Kidney capillary endothelial cell (primary cell): ENCODE results near the gene UBE2N.

Experiments used
- DNase-seq: peaks from one replicate; pipeline ENCODE4 v3.0.0-alpha.2; 2018; ENCODE audit warnings: low spot score

UBE2N gene

GRCh38 chr12:93379981-93380361 is 61.8 kb downstream of the UBE2N start:
- DNase-seq: no peak

GRCh38 chr12:93379326-93379980 is 62.3 kb downstream of the UBE2N start:
- peak; percentile 28 for DNase-seq

DNA sequence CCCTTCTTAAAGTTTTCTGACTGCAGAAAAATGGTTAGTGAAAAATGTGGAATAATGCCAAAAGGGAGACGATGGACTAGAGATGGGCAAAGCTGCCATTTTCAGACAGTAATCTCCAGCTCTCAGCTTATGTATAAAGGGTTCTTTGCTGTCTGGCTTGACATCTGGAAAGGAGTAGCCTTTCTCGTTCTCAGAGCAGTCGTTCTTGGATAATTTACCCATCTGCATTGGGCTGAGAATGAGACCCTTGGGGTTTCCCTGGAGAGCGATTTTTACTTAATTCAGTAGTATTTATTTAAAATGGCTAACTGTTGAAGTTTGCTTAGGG is 62.8 kb downstream of the UBE2N start:
- DNase-seq: no peak

DNA sequence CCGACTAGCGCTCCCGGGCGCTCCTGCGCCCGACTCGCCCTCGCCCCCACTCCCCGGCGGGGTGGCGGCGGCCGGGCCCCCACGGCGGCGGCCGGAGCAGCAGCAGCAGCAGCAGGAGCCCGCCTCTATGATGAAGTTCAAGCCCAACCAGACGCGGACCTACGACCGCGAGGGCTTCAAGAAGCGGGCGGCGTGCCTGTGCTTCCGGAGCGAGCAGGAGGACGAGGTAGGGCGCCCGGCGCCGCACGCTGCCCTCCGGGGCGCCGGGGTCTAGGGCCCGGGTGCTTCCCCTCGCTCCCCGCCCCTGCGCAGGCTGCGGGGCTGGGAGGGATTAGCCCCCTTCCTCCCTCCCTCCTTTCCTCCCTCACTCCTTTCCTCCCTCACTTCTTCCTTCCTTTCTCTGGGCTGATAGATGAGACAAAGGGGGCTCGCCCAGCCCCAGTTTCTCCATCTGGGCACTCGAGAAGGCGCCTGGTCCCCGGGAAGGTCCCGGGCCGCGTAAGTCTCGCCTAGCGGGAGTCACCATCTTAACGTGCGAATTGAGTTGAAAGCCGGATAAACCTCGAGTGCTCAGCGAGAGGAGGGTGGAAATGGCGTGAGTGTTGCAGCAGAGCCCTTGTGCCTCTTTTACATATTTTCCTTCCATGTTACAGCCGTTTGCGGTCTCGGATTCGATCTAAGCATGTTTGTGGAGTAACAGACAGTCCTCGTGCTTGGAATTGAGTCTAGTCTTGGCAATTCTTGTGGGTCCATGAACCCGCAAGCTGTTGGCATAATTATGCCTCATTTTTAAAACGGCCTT is 63.4 kb downstream of the UBE2N start:
- DNase-seq: peak; percentile 61

- DNase-seq: peak; percentile 92
Measured at GRCh38 chr12:93377252-93378195, 64.2 kb downstream of the UBE2N start, which contains the start of gene NUDT4. TSS of gene NUDT4 (plus strand) at chr12:93377925. CDS start at chr12:93378323, 398 bp downstream.

DNA sequence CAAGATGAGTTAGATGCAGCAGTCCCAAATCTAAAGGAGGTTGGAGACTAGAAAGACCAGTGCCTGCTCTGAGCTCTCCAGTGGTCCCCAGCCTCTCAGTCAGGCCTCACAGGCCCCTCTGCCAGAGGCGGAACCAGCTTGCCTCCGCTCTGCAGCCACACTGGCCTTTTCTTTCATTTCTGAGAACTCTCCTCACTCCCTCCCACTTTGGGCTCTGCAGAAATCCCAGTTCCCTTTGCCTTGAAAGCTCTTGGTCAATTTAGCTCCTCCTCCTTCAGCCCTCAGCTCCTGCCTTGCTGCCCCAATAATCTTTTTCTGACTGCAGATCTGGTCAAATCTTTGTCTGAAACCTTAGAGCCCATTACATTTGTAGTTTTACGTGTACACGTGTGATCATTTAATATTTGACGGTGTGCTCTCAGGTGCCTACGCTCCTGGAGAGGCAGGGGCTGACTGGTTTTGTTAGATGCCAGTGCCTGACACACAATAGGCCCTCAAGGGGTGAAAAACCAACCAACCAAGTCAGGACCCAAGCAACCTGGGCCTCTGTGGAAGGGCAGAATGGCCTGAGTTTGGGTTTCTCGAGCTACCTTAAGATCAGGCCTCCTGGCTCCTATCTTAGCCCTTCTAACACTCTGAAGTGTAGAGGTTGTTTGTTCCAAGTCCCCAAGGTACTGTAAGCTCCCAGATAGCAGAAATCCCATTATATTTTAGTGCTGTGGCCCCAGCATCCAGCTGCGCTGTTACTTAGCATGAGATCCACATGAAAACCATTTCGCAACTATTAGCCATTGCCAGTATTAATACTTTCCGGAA is 65.1 kb downstream of the UBE2N start:
- DNase-seq: no peak

DNA sequence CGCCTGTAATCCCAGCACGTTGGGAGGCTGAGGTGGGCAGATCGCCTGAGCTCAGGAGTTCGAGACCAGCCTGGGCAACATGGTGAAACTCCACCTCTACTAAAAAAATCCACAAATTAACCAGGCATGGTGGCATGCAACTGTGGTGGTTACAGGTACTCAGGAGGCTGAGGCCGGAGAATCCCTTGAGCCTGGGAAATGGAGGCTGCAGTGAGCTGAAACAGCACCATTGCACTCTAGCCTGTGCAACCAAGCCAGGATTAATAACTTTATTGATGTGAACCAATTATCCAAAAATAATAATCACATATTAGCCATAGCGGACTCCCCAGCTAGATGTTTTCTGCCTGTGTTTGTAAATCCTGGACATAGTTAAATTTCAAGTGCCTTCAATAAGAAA is 65.8 kb downstream of the UBE2N start:
- DNase-seq: no peak

- no peak for DNase-seq
Measured at GRCh38 chr12:93373961-93374656, 67.6 kb downstream of the UBE2N start.

DNA sequence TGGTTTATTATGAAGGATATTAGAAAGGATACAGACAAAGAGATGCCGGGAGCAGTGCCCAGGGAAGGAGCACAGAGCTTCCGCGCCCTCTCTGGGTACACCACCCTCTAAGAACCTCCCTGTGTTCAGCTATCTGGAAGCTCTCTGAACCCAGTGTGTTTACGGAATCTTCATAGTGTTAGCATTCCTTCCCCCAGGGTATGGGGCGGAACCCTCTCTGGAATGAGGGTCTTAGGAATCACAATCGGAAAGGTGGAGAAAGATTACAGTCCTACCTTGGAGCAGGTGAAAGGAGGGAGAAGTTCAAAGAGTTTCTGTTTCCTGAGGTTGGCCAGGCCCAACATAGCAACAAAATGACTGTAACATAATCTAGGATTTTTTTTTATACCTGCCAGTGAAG is 70.8 kb downstream of the UBE2N start:
- no peak for DNase-seq

DNA sequence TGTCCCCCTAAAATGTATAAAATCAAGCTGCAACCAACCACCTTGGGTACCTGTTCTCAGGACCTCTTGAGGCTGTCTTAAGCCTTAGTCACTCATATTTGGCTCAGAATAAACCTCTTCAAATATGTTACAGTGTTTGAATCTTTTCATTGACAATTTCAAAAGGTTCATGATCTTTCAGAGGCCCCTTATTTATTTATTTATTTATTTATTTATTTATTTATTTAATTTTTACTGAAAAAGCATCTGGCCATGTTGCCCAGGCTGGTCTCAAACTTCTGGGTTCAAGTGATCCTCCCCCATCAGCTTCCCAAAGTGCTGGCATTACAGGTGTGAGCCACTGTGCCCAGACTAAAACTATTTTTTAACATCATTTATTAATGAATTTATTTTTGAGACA is 72.2 kb downstream of the UBE2N start:
- DNase-seq: no peak

GRCh38 chr12:93368766-93369165 is 73.0 kb downstream of the UBE2N start:
- DNase-seq: no peak

GRCh38 chr12:93366422-93366821 is 75.3 kb downstream of the UBE2N start:
- no peak for DNase-seq

- no peak for DNase-seq
Measured at GRCh38 chr12:93365616-93366405, 75.9 kb downstream of the UBE2N start.

GRCh38 chr12:93363841-93364297 is 77.9 kb downstream of the UBE2N start:
- DNase-seq: no peak

DNA sequence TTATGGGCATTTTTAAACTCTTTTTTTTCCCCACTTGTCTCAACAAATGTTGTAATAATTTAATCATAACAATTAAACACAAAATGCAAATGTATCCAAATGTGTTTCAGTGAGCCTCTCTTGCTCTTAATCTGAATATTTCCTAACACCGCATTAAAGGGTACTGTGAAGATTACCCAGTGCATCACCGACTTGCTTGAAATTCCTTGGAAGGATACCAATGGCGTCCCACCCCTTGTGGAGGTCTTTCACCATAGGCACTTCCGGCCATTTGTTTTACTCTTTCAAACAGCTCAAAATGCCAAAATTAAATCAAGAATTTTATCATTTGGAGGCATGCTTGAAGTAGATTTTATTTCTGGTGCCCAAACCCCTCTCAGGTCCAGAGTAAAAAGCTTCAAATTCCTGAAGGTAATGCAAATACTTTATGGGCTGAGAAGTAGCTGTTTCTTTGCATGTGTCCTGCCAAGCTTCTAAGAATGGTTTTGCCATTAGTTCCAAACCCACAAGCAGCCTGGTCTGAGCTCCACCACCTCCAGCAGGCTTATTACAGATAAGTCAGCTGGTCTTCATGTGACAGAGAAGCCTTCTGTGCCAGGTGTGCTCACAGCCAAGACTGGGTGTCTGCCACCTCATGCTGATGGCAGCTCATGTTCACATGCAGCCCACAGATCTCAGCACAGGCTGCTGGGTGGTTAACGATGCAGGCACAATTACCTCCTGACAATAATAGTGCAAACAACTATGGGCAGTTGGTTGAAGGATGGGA is 80.4 kb downstream of the UBE2N start:
- no peak for DNase-seq

DNA sequence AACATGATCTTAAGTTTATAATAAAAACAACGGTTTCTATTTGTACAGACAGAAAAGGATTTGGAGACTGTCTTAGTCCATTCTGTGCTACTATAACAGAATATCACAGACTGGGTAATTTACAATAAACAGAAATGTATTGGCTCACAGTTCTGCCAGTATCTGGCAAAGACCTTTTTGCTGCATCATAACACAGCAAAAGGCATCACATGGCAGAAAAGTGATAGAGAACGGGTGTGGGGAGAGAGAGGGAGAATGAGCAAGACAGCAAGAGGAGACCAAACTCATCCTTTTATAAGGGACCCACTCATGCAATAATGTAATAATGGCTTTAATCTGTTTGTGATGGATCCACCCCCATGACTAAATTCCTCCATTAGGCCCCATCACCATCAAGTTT is 81.1 kb downstream of the UBE2N start:
- DNase-seq: no peak

DNA sequence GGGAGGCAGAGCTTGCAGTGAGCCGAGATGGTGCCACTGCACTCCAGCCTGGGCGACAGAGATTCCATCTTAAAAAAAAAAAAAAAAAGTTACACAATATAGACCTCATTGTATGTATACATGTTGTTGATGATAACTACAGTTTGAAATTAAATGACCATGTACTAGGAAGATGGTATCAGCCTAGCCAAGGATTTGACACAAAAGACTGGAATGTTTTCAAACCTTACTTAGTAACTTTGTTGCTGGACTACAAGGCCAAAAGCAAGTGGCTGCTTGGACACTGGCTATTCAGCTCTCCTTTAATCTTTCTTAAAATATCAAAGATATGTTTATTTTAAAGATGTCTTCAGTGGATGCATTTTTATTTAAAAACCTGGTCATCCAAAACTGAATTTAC is 82.9 kb downstream of the UBE2N start:
- no peak for DNase-seq

DNA sequence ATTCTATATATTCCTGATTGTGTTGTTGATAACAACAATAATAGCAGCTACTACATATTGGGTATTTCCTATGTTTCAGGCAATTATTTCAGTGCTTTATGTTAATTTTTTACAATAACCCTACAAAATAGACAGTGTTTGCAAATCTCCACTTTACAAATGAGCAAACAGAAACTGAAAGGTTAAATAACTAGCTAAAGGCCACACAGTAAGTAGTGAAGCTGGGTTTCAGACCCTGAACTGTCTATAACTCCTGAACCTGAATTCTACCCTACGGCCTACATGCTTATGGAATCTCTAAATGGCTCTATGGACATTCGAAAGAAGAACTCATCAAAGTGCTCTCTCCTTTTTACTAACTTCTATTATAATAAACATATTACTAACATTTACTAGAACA is 83.7 kb downstream of the UBE2N start:
- DNase-seq: no peak

GRCh38 chr12:93356214-93356613 is 85.5 kb downstream of the UBE2N start:
- no peak for DNase-seq
